ENCODE measurements around the gene DPPA3. TPM values are rescaled to one million over a fixed set of nuclear protein-coding genes. Genes with fewer than 3 reads are reported as not detected.

DPPA3 gene
- total and polyA plus RNA-seq, 2 of the 8 experiments (the other 6 are each of a cell fraction or from before 2014, with no cell fraction given): 0.30 to 1.2 TPM

- H4K5ac ChIP-seq (ENCODE audit: insufficient read length, low read depth, low read length): no peak overlapping the region
- POLR2A ChIA-PET (ENCODE audit: partially characterized antibody): interaction anchor here (1.0 kb wide), 1 partner anchor 45 kb away, joined by 6 read pairs; no protein-coding TSS in a partner anchor
- H4K91ac ChIP-seq (replicated peaks; ENCODE audit: insufficient read length, low read length): no peak overlapping the region
- no peak overlapping the region for H3K18ac ChIP-seq (ENCODE audit: extremely low read depth, low read length)
- H2BK5ac ChIP-seq (ENCODE audit: low read depth, low read length): no peak overlapping the region
- no peak overlapping the region for H3K23ac ChIP-seq (ENCODE audit: insufficient read length)
- H3K27me3 ChIP-seq (replicated peaks in 1 of 4; ENCODE audit: control insufficient read depth in 3 of 4, extremely low read depth in 1 of 4, insufficient read depth in 3 of 4, low read length in 3 of 4): no peaks in the 10 kb centered on the region
- 0 out of 2 replicates have a peak overlapping the region, but pooled peaks have one; percentile 2 for H2BK20ac ChIP-seq (ENCODE audit: low read length)
- no peak overlapping the region for H3K9ac ChIP-seq (replicated peaks in 1 of 4; ENCODE audit: extremely low read depth in 1 of 4, low read depth in 3 of 4, low read length in 3 of 4)
- H3K23me2 ChIP-seq (ENCODE audit: low read depth, low read length): peaks cover 3% of the 10 kb centered on the region; the same call in 1 of the 2 replicates
- no peak overlapping the region for H2BK12ac ChIP-seq (ENCODE audit: low read depth, low read length)
- no peak overlapping the region for H3K56ac ChIP-seq (replicated peaks; ENCODE audit: insufficient read length, low read depth, low read length)
- no peaks in the 10 kb centered on the region for H4K20me1 ChIP-seq (replicated peaks in 1 of 2; ENCODE audit: control insufficient read depth in 1 of 2, insufficient read depth in 2 of 2, low read length in 2 of 2)
- CTCF ChIA-PET (ENCODE audit: partially characterized antibody): interaction anchor here (1.0 to 1.5 kb wide), 2 partner anchors 9 to 94 kb away, joined by 3 to 4 read pairs; no protein-coding TSS in a partner anchor
- H4K8ac ChIP-seq (ENCODE audit: extremely low read depth, insufficient read depth, low read length): no peak overlapping the region
- DNase-seq (ENCODE audit: low read depth in 1 of 2, low spot score in 2 of 2) (no peak), FAIRE-seq (no peak)
- no peak overlapping the region for H2AK5ac ChIP-seq (ENCODE audit: low read depth, low read length)
- no peak overlapping the region for H2BK15ac ChIP-seq (ENCODE audit: low read length)
- peaks cover 0 to 10% (median 3%) of the 10 kb centered on the region in 4 experiments; a peak in 2 of 7 replicates for H3K4me1 ChIP-seq (replicated peaks in 1 of 4; ENCODE audit: control insufficient read depth in 3 of 4, insufficient read depth in 4 of 4, low read length in 3 of 4)
- no peak overlapping the region for H3K4ac ChIP-seq (replicated peaks; ENCODE audit: insufficient read length, low read depth, low read length)
- H2AFZ ChIP-seq (ENCODE audit: low read length): no peak overlapping the region
- WGBS, 2 experiments (ENCODE audit: extremely low coverage in 1 of 2, insufficient coverage in 1 of 2, insufficient read length in 1 of 2, insufficient replicate concordance in 2 of 2, low coverage in 1 of 2, low lambda C conversion rate in 2 of 2, missing lambda C conversion rate in 1 of 2): 83% methylated on average over 2 of the region's 2 CpGs; no CpG with 5 or more reads in 1 of the 2 experiments
- H3K27ac ChIP-seq (ENCODE audit: low read depth, low read length): no peak overlapping the region
- H3K4me2 ChIP-seq (ENCODE audit: insufficient read depth in 1 of 2, low read depth in 2 of 2, low read length in 2 of 2): no peak overlapping the region
- H2BK120ac ChIP-seq (replicated peaks; ENCODE audit: low read depth, low read length): no peak overlapping the region
- no peaks in the 10 kb centered on the region for H3K79me1 ChIP-seq (ENCODE audit: low read depth, low read length)
- H3K9me3 ChIP-seq (ENCODE audit: insufficient read depth in 2 of 2, low read depth in 1 of 2, low read length in 1 of 2): peaks cover 0 to under 1% of the 10 kb centered on the region in 2 experiments; a peak in 1 of 4 replicates
- no peak overlapping the region for H3K14ac ChIP-seq (ENCODE audit: insufficient read length)
- H3K36me3 ChIP-seq (ENCODE audit: control insufficient read depth in 2 of 4, insufficient read depth in 4 of 4, low read length in 3 of 4): no peaks in the 10 kb centered on the region
- H3K79me2 ChIP-seq (ENCODE audit: control insufficient read depth in 1 of 2, insufficient read depth in 2 of 2, low read length in 2 of 2): no peaks in the 10 kb centered on the region
- H3K4me3 ChIP-seq (ENCODE audit: extremely low read depth in 1 of 4, insufficient read depth in 2 of 4, low read depth in 3 of 4, low read length in 4 of 4): no peak overlapping the region
- TF ChIP-seq ASH2L (IDR thresholded peaks at IDR 0.05; ENCODE audit: low read length): no peak
- TF ChIP-seq SP4 (IDR thresholded peaks at IDR 0.05; ENCODE audit: low read length): no peak
- TF ChIP-seq SRF (IDR thresholded peaks at IDR 0.05; ENCODE audit: low read depth, low read length): no peak
- TF ChIP-seq GTF2F1 (IDR thresholded peaks at IDR 0.05; ENCODE audit: borderline replicate concordance, low read depth, low read length): no peak
- no peak for TF ChIP-seq CBX5 (IDR thresholded peaks at IDR 0.05; ENCODE audit: low read depth, low read length)
- TF ChIP-seq FOSL1 (IDR thresholded peaks at IDR 0.05; ENCODE audit: insufficient read depth, low read depth, low read length): no peak
- no peak for TF ChIP-seq SP2 (IDR thresholded peaks at IDR 0.05; ENCODE audit: low read length)
- no peak for TF ChIP-seq CHD2 (IDR thresholded peaks at IDR 0.05; ENCODE audit: low read length)
- no peak for TF ChIP-seq POU5F1 (IDR thresholded peaks at IDR 0.05; ENCODE audit: low read depth, low read length)
- TF ChIP-seq ATF3 (IDR thresholded peaks at IDR 0.05; ENCODE audit: insufficient read depth, low read depth, low read length): no peak
- no peak for TF ChIP-seq RNF2 (IDR thresholded peaks at IDR 0.05; ENCODE audit: borderline replicate concordance, low read depth, low read length, missing control alignments, poor library complexity, severe bottlenecking)
- TF ChIP-seq JUN (IDR thresholded peaks at IDR 0.05; ENCODE audit: low read depth, low read length): no peak
- TF ChIP-seq, protein P1, sequence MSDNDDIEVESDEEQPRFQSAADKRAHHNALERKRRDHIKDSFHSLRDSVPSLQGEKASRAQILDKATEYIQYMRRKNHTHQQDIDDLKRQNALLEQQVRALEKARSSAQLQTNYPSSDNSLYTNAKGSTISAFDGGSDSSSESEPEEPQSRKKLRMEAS (IDR thresholded peaks at IDR 0.05): no peak
- TF ChIP-seq TCF12 (IDR thresholded peaks at IDR 0.05; ENCODE audit: low read depth, low read length): no peak
Observed at GRCh38 chr12:7756993-7757392, 45.8 kb downstream of the DPPA3 start.
